RWPE2 (cell line): ENCODE results near the gene GTF2F2.

Experiments used
- ATAC-seq: fragments of 200-7000 bp; cut with Tn5 transposase; 3 replicates; pipeline ENCODE4 v1.9.1; 2021; ENCODE audit warnings: low read depth
- DNase-seq: peaks from one replicate; pipeline ENCODE4 v3.0.0-alpha.2; 2020; ENCODE audit warnings: low spot score
- H3K27ac ChIP-seq: fragments of 450-650 bp; 2 replicates; pipeline ENCODE4 v1.5.1; 2017; ENCODE audit warnings: mild to moderate bottlenecking; ENCODE audit not compliant: poor library complexity, severe bottlenecking
- H3K27me3 ChIP-seq: fragments of 250-450 bp; sonication (Bioruptor Pico); 2 replicates; pipeline ENCODE4 v1.5.1; 2021; ENCODE audit warnings: mild to moderate bottlenecking, moderate library complexity; ENCODE audit not compliant: insufficient read depth, poor library complexity, severe bottlenecking
- H3K36me3 ChIP-seq: fragments of 250-450 bp; sonication (Bioruptor Pico); 2 replicates; pipeline ENCODE4 v1.5.1; 2020; ENCODE audit warnings: low read depth, mild to moderate bottlenecking, moderate library complexity
- H3K4me1 ChIP-seq: fragments of 250-450 bp; sonication (Bioruptor Pico); 2 replicates; pipeline ENCODE4 v1.5.1; 2021; ENCODE audit warnings: mild to moderate bottlenecking, moderate library complexity; ENCODE audit not compliant: insufficient read depth, poor library complexity, severe bottlenecking
- H3K4me3 ChIP-seq: fragments of 250-450 bp; sonication (Bioruptor Pico); 2 replicates; pipeline ENCODE4 v1.5.1; 2021; ENCODE audit warnings: mild to moderate bottlenecking, moderate library complexity; ENCODE audit not compliant: severe bottlenecking
- H3K9me3 ChIP-seq: fragments of 250-450 bp; sonication (Bioruptor Pico); 2 replicates; pipeline ENCODE4 v1.5.1; 2021; ENCODE audit warnings: mild to moderate bottlenecking, moderate library complexity; ENCODE audit not compliant: severe bottlenecking
- TF ChIP-seq, protein P1 (sequence below): fragments of 450-650 bp; IDR thresholded peaks from one replicate; pipeline ENCODE4 v1.5.1; 2017; ENCODE audit warnings: mild to moderate bottlenecking, moderate library complexity; ENCODE audit not compliant: poor library complexity, severe bottlenecking

The GTF2F2 gene

DNA sequence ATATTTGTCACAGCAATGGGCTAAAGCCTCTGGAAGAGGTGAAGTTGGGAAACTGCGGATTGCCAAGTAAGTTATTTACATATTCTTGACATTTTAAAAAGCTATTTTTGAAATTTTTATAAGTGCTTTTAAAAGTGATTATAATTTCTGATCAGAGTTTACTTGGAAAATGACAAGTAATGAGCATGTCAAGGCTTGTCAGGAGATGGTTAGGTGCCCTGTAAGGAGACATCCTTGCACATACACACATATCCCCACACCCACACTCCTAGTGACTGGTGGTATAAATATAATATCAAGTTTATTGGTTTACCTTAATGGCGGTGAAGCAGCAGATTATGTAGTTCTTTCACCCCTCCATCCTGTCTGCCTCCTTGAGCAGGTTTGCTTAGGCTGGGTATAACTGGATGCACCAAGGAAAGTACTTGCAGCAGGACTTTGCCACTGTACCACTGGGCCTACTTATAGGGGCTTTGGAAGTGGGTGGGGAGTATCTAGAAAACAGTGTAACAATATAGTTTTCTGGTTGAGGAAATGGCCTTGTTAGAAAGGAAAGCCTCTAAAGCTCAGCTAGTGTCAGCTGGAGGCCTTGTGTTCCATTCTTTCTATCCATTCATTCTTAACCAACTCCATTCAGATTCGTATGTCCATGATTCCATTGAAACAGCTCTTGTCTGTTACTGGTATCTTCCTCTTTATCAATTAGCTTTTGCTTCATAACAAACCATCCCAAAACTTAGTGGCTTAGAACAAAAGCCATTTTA lies 16.6 kb downstream of the GTF2F2 start:
- Histone ChIP-seq H3K27ac (peak overlapping the region; percentile 5), H3K36me3 (peaks cover 23% of the 10 kb centered on the region), H3K9me3 (no peaks in the 10 kb centered on the region), H3K27me3 (no peaks in the 10 kb centered on the region), H3K4me3 (no peak overlapping the region), H3K4me1 (peaks cover 21% of the 10 kb centered on the region)
- TF ChIP-seq, protein P1, sequence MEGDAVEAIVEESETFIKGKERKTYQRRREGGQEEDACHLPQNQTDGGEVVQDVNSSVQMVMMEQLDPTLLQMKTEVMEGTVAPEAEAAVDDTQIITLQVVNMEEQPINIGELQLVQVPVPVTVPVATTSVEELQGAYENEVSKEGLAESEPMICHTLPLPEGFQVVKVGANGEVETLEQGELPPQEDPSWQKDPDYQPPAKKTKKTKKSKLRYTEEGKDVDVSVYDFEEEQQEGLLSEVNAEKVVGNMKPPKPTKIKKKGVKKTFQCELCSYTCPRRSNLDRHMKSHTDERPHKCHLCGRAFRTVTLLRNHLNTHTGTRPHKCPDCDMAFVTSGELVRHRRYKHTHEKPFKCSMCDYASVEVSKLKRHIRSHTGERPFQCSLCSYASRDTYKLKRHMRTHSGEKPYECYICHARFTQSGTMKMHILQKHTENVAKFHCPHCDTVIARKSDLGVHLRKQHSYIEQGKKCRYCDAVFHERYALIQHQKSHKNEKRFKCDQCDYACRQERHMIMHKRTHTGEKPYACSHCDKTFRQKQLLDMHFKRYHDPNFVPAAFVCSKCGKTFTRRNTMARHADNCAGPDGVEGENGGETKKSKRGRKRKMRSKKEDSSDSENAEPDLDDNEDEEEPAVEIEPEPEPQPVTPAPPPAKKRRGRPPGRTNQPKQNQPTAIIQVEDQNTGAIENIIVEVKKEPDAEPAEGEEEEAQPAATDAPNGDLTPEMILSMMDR: no peak
- ATAC-seq (no peak), DNase-seq (no peak)

GRCh38 chr13:45137526-45137925 lies 17.2 kb downstream of the GTF2F2 start:
- TF ChIP-seq, protein P1: no peak
- Histone ChIP-seq H3K36me3 (peaks cover 23% of the 10 kb centered on the region), H3K4me1 (peaks cover 25% of the 10 kb centered on the region), H3K4me3 (no peak overlapping the region), H3K27me3 (no peaks in the 10 kb centered on the region), H3K9me3 (no peaks in the 10 kb centered on the region), H3K27ac (peak overlapping the region; percentile 5)
- DNase-seq: no peak
- ATAC-seq: no peak

- no peak for DNase-seq
- H3K27me3 ChIP-seq: no peaks in the 10 kb centered on the region
- H3K4me1 ChIP-seq: peaks cover 32% of the 10 kb centered on the region
- TF ChIP-seq, protein P1: no peak
- no peaks in the 10 kb centered on the region for H3K9me3 ChIP-seq
- peaks cover 23% of the 10 kb centered on the region for H3K36me3 ChIP-seq
- no peak overlapping the region for H3K27ac ChIP-seq
- no peak for ATAC-seq
- no peak overlapping the region for H3K4me3 ChIP-seq
These were observed 18.0 kb downstream of the GTF2F2 start for GRCh38 chr13:45138282-45138681.

DNA sequence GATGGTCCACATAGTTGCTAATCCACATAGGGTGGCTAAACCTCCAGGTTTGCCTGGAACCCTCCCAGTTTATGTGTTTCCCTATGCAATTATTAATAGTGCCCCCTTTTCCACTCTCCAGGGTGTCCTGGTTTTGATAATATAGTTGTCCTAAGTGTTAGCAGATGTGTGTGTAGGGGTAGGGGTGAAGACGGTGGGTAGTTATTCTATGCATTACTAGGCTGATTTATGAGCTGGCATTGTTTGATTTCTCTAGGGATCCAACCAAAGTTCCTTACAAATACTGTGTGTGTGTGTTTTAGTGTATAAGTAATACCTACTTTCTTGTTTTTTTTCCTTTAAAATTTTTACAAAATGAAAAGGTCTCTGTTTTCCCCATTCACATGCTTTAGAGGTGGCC lies 21.1 kb downstream of the GTF2F2 start:
- H3K27me3 ChIP-seq: no peaks in the 10 kb centered on the region
- TF ChIP-seq, protein P1: no peak
- peaks cover 28% of the 10 kb centered on the region for H3K4me1 ChIP-seq
- DNase-seq: no peak
- peaks cover 26% of the 10 kb centered on the region for H3K36me3 ChIP-seq
- H3K9me3 ChIP-seq: no peaks in the 10 kb centered on the region
- no peak overlapping the region for H3K4me3 ChIP-seq
- peak overlapping the region; percentile 80 for H3K27ac ChIP-seq
- no peak for ATAC-seq
